ENCODE measurements around the gene ADGRL3. TPM values are rescaled to one million over a fixed set of nuclear protein-coding genes. Genes with fewer than 3 reads are reported as not detected.

Gene ADGRL3
- total and polyA plus RNA-seq, 7 donors, result under 0.01 to 11.9 (median 5.4) TPM

DNA sequence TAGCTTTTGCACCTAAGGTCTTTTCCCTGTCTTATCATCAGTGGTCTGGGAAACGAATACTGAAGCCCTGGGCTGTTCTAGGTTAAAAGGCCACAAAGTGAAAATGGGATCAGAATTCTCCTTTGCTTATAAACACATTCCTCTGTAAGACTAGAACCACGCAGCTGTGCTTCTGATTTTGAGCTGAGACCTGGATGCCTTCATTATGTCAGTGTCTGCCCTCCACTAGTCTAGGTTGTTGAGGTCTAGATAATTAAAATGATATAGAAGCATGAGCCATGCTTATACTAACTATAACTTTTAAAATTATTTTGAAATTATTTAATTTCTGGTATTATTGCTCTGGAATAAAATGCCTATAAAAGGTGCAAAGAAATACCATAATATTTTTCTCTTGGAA is 403.9 kb downstream of the ADGRL3 start:
- no peaks in the 10 kb centered on the region for H3K27me3 ChIP-seq
- intact Hi-C loops (cut with DNase I), result no loop called here
- H3K36me3 ChIP-seq, result no peaks in the 10 kb centered on the region
- WGBS, 2 donors, result 76 to 82% methylated on average over 2 of the region's 2 CpGs
- no peaks in the 10 kb centered on the region for H3K9me3 ChIP-seq
- no peaks in the 10 kb centered on the region for H3K4me1 ChIP-seq
- no peak overlapping the region for H3K27ac ChIP-seq
- no peak for DNase-seq
- no peak for TF ChIP-seq POLR2A (IDR thresholded peaks at IDR 0.05)
- no peak for TF ChIP-seq POLR2AphosphoS5 (IDR thresholded peaks at IDR 0.05)
- TF ChIP-seq, protein P1, sequence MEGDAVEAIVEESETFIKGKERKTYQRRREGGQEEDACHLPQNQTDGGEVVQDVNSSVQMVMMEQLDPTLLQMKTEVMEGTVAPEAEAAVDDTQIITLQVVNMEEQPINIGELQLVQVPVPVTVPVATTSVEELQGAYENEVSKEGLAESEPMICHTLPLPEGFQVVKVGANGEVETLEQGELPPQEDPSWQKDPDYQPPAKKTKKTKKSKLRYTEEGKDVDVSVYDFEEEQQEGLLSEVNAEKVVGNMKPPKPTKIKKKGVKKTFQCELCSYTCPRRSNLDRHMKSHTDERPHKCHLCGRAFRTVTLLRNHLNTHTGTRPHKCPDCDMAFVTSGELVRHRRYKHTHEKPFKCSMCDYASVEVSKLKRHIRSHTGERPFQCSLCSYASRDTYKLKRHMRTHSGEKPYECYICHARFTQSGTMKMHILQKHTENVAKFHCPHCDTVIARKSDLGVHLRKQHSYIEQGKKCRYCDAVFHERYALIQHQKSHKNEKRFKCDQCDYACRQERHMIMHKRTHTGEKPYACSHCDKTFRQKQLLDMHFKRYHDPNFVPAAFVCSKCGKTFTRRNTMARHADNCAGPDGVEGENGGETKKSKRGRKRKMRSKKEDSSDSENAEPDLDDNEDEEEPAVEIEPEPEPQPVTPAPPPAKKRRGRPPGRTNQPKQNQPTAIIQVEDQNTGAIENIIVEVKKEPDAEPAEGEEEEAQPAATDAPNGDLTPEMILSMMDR (IDR thresholded peaks at IDR 0.05), result no peak
- no peak for TF ChIP-seq EP300 (IDR thresholded peaks at IDR 0.05)
- H3K4me3 ChIP-seq, result no peak overlapping the region

DNA sequence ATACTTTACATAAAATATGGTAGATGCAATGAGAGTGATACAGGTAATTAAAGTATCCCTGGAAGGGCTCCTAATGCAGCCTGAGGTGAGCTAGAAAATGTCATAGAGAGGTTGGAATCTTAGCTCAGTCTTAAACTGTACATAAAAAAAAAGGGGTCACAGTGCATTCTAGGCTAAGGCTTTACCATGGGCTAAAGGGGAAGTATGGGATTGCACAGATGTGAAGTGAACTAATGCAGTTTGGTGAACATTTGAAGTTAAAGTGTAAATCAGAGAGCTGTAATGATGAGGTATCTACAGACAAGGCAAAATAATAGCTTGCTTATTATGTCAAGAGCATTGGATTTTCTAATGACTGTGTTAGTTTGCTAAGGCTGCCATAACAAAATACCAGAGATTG is 405.9 kb downstream of the ADGRL3 start:
- Histone ChIP-seq H3K27ac (no peak overlapping the region), H3K27me3 (no peaks in the 10 kb centered on the region), H3K36me3 (no peaks in the 10 kb centered on the region), H3K4me1 (no peaks in the 10 kb centered on the region), H3K4me3 (no peak overlapping the region), H3K9me3 (no peaks in the 10 kb centered on the region)
- intact Hi-C loops (cut with DNase I), result no loop called here
- no peak for DNase-seq
- TF ChIP-seq, protein P1 (IDR thresholded peaks at IDR 0.05), result no peak
- TF ChIP-seq POLR2AphosphoS5 (IDR thresholded peaks at IDR 0.05), result no peak
- TF ChIP-seq POLR2A (IDR thresholded peaks at IDR 0.05), result no peak
- TF ChIP-seq EP300 (IDR thresholded peaks at IDR 0.05), result no peak

DNA sequence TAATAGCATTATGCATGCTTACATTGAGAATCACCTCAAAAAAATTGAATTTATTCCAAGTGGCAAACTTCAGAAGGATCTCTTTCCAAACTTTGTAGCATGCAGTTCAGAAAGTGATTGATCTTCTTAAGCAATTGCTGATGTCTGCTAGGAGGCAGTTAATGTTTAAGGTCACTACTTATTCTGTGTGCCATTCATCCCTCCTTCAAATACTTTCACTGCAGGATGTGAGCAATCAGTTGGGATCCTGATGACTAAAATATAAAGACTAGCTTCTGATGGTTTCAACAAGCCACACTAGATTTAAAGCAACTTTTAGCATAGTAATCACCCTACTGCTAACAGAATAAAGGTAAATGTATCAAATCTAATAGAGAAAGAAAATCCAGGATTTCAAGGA is 414.1 kb downstream of the ADGRL3 start:
- Histone ChIP-seq H3K9me3 (no peaks in the 10 kb centered on the region), H3K4me3 (no peak overlapping the region), H3K36me3 (no peaks in the 10 kb centered on the region), H3K27ac (no peak overlapping the region), H3K4me1 (no peaks in the 10 kb centered on the region), H3K27me3 (no peaks in the 10 kb centered on the region)
- TF ChIP-seq EP300 (IDR thresholded peaks at IDR 0.05) (no peak), POLR2A (IDR thresholded peaks at IDR 0.05) (no peak), POLR2AphosphoS5 (IDR thresholded peaks at IDR 0.05) (no peak)
- TF ChIP-seq, protein P1 (IDR thresholded peaks at IDR 0.05), result no peak
- intact Hi-C loops (cut with DNase I), result no loop called here
- no peak for DNase-seq

DNA sequence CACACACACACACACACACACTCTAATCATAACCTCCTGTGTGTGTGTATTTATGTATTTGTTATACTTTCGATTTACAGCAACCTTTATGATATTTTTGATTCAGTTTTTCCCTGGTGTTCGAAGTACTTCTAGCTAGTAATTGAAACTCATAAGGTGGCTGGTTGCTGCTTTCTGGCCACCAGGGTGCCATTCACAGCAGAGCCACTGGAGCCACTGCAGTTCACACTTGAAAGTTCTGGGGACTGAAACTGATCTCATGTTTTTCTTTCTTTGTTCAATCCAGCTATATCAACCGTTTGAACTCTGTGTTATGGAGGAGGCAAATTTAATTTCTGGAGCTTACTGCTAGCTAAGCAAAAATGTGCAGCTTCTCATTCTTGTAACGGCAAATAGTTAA is 419.4 kb downstream of the ADGRL3 start:
- WGBS, 2 donors, result 53 to 74% methylated on average over 4 of the region's 4 CpGs
- Histone ChIP-seq H3K4me1 (no peaks in the 10 kb centered on the region), H3K27me3 (no peaks in the 10 kb centered on the region), H3K4me3 (no peak overlapping the region), H3K36me3 (no peaks in the 10 kb centered on the region), H3K9me3 (no peaks in the 10 kb centered on the region), H3K27ac (no peak overlapping the region)
- intact Hi-C loops (cut with DNase I), result no loop called here
- TF ChIP-seq EP300 (IDR thresholded peaks at IDR 0.05) (no peak), POLR2AphosphoS5 (IDR thresholded peaks at IDR 0.05) (no peak), POLR2A (IDR thresholded peaks at IDR 0.05) (no peak)
- TF ChIP-seq, protein P1 (IDR thresholded peaks at IDR 0.05), result no peak
- DNase-seq, result no peak

DNA sequence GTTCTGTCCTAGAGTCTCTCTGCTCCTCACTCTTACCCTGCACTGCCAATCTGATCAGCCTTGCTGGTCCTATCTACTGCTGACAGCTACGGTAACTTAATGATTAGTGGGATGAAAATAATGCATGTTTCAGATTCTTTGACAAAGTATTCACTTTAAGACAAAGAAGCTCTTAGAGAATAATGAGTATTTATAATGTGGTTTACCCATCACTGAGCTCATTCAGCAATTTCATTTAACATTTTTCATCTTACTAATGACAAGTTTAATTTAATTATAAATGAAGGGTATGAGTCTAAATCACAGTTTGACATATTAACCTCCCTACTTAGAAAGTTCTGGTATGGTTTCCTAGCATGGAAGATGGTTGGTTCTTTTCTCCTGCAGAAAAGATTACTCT is 428.2 kb downstream of the ADGRL3 start:
- TF ChIP-seq, protein P1 (IDR thresholded peaks at IDR 0.05), result no peak
- TF ChIP-seq POLR2A (IDR thresholded peaks at IDR 0.05) (no peak), EP300 (IDR thresholded peaks at IDR 0.05) (no peak)
- H3K27ac ChIP-seq, result no peak overlapping the region

More for the DNA sequence above, 428.2 kb downstream of the ADGRL3 start:
- H3K4me1 ChIP-seq, result no peaks in the 10 kb centered on the region
- no peak for DNase-seq
- WGBS, 2 donors, result 87 to 92% methylated on average over 1 of the region's 1 CpG
- intact Hi-C loops (cut with DNase I), result no loop called here
- no peaks in the 10 kb centered on the region for H3K27me3 ChIP-seq
- H3K9me3 ChIP-seq, result no peaks in the 10 kb centered on the region
- no peaks in the 10 kb centered on the region for H3K36me3 ChIP-seq
- H3K4me3 ChIP-seq, result no peak overlapping the region
